HCT116 (cell line): ENCODE measurements around the gene IL17D. TPM values are rescaled to one million over a fixed set of nuclear protein-coding genes. Genes with fewer than 3 reads are reported as not detected.

Experiments
- ATAC-seq: fragments of 200-7000 bp; cut with Tn5 transposase; 2 replicates; pipeline ENCODE4 v1.9.1; 2020; ENCODE audit warnings: mild to moderate bottlenecking, moderate library complexity
- BruUV-seq: library from RNA; stranded (reverse); fragments of 400-500 nt; replicated peaks from 2 replicates; lab custom pipeline; 2021; lab: Mats Ljungman, UMichigan
- CTCF ChIA-PET: fragments of 300-600 bp; sonication (Branson Sonifier 250); formaldehyde crosslinking; loops from one replicate; lab custom pipeline; 2021; ENCODE audit warnings: antibody characterized with exemption; lab: Charles Lee
- POLR2A ChIA-PET: fragments of 300-600, 350-600 bp; sonication (Branson Sonifier 250); formaldehyde crosslinking; loops from one replicate; lab custom pipeline; 2021; ENCODE audit warnings: antibody characterized with exemption; lab: Charles Lee
- RAD21 ChIA-PET, 2 experiments: fragments of 300-600 bp; sonication (Branson Sonifier 250); formaldehyde crosslinking; loops; one replicate each; lab custom pipeline; 2023; ENCODE audit warnings: low total read pairs in 2 of 2; ENCODE audit not compliant: uncharacterized antibody in 2 of 2, unreplicated experiment in 2 of 2, low non-redundant PET in 1 of 2; lab: Charles Lee
- DNase-seq: peaks from one replicate; pipeline ENCODE4 v3.0.0-alpha.2; 2010; ENCODE audit warnings: low read depth, low spot score
- H2AFZ ChIP-seq: fragments of 200-600 bp; shearing (Covaris generic), sonication (generic); 2 replicates; pipeline ENCODE4 v1.6.1; 2017; ENCODE audit warnings: low read depth, mixed run types, mixed read lengths, antibody characterized with exemption, low read length; ENCODE audit not compliant: poor library complexity, severe bottlenecking
- H3K27ac ChIP-seq: 2 replicates; pipeline ENCODE4 v1.5.1; 2012; ENCODE audit warnings: low read depth, low read length
- H3K27me3 ChIP-seq: fragments of 200-600 bp; sonication (generic); 2 replicates; pipeline ENCODE4 v1.6.1; 2016; ENCODE audit warnings: mixed run types, low read length, mixed read lengths; ENCODE audit not compliant: insufficient read depth
- H3K36me3 ChIP-seq, 2 experiments: fragments of 200-500 bp in 1 of 2; fragments of 200-600 bp in 1 of 2; sonication (Bioruptor generic) in 1 of 2; sonication (generic) in 1 of 2; 2 replicates each; pipeline versions ENCODE4 v1.5.1 to v1.6.1; 2014 to 2016; ENCODE audit warnings: low read length in 2 of 2, inconsistent platforms in 1 of 2, mixed read lengths in 1 of 2, mixed run types in 1 of 2; ENCODE audit not compliant: insufficient read depth in 2 of 2, control insufficient read depth in 1 of 2
- H3K4me1 ChIP-seq, 2 experiments: fragments of 200-600 bp in 1 of 2; sonication (generic) in 1 of 2; 2 replicates each; pipeline versions ENCODE4 v1.5.1 to v1.6.1; 2012 to 2017; ENCODE audit warnings: low read length in 2 of 2, inconsistent platforms in 1 of 2, mild to moderate bottlenecking in 1 of 2, mixed read lengths in 1 of 2, mixed run types in 1 of 2, moderate library complexity in 1 of 2; ENCODE audit not compliant: insufficient read depth in 2 of 2, control insufficient read depth in 1 of 2
- H3K4me2 ChIP-seq: fragments of 200-600 bp; sonication (generic); 2 replicates; pipeline ENCODE4 v1.6.1; 2017; ENCODE audit warnings: mixed run types, low read length, mixed read lengths
- H3K4me3 ChIP-seq, 2 experiments: fragments of 200-600 bp in 1 of 2; sonication (generic) in 1 of 2; replicated peaks in 1 of 2; 2 replicates each; pipeline ENCODE4 v1.5.1; 2011 to 2016; ENCODE audit warnings: low read length in 2 of 2, control low read depth in 1 of 2, low read depth in 1 of 2, mild to moderate bottlenecking in 1 of 2, mixed read lengths in 1 of 2, mixed run types in 1 of 2
- H3K79me2 ChIP-seq: fragments of 200-600 bp; sonication (generic); 2 replicates; pipeline ENCODE4 v1.6.1; 2017; ENCODE audit warnings: mild to moderate bottlenecking, mixed run types, low read length, moderate library complexity, mixed read lengths; ENCODE audit not compliant: insufficient read depth
- H3K9ac ChIP-seq: fragments of 200-600 bp; sonication (generic); 2 replicates; pipeline ENCODE4 v1.6.1; 2016; ENCODE audit warnings: low read length, mixed read lengths
- H3K9me2 ChIP-seq: fragments of 200-600 bp; sonication (generic), shearing (Covaris generic); 2 replicates; pipeline ENCODE4 v1.6.1; 2017; ENCODE audit warnings: mixed run types, mild to moderate bottlenecking, moderate library complexity; ENCODE audit not compliant: insufficient read depth
- H3K9me3 ChIP-seq, 2 experiments: fragments of 200-500 bp in 1 of 2; fragments of 200-600 bp in 1 of 2; sonication (Bioruptor generic) in 1 of 2; sonication (generic) in 1 of 2; 2 replicates each; pipeline ENCODE4 v1.6.1; 2014 to 2017; ENCODE audit warnings: low read length in 2 of 2, mixed read lengths in 2 of 2, inconsistent platforms in 1 of 2, low read depth in 1 of 2, mild to moderate bottlenecking in 1 of 2, mixed run types in 1 of 2, moderate library complexity in 1 of 2; ENCODE audit not compliant: control insufficient read depth in 1 of 2, insufficient read depth in 1 of 2
- H4K20me1 ChIP-seq: fragments of 200-600 bp; sonication (generic), shearing (Covaris generic); 2 replicates; pipeline ENCODE4 v1.6.1; 2017; ENCODE audit warnings: mixed run types, mild to moderate bottlenecking, moderate library complexity; ENCODE audit not compliant: insufficient read depth
- CBX3 ChIP-seq: IDR thresholded peaks from 2 replicates; pipeline ENCODE4 v1.6.1; 2012; ENCODE audit warnings: low read depth
- CEBPB ChIP-seq: IDR thresholded peaks from 2 replicates; pipeline ENCODE4 v1.6.1; 2012; ENCODE audit warnings: low read depth
- CTCF ChIP-seq, 3 experiments: fragments of 200-600 bp in 1 of 3; sonication (generic) in 1 of 3; IDR thresholded peaks in 2 of 3; conservative IDR thresholded peaks in 1 of 3; 2 replicates each; pipeline ENCODE4 v1.5.1; 2012 to 2017; ENCODE audit warnings: low read depth in 2 of 3, low read length in 2 of 3, antibody characterized with exemption in 1 of 3, borderline replicate concordance in 1 of 3, control low read depth in 1 of 3, mild to moderate bottlenecking in 1 of 3, mixed read lengths in 1 of 3, mixed run types in 1 of 3, moderate library complexity in 1 of 3; ENCODE audit not compliant: insufficient read depth in 1 of 3
- EGR1 ChIP-seq: IDR thresholded peaks from 2 replicates; pipeline ENCODE4 v1.6.1; 2012; ENCODE audit warnings: low read depth
- ELF1 ChIP-seq: IDR thresholded peaks from 2 replicates; pipeline ENCODE4 v1.6.1; 2012; ENCODE audit warnings: low read depth, borderline replicate concordance
- EZH2 ChIP-seq: fragments of 200-600 bp; sonication (generic); IDR thresholded peaks from 2 replicates; pipeline ENCODE4 v1.6.1; 2017; ENCODE audit warnings: antibody characterized with exemption, mixed run types
- EZH2phosphoT487 ChIP-seq: fragments of 200-600 bp; IDR thresholded peaks from 2 replicates; pipeline ENCODE4 v1.6.1; 2018; ENCODE audit warnings: antibody characterized with exemption, borderline replicate concordance
- JUND ChIP-seq: IDR thresholded peaks from 2 replicates; pipeline ENCODE4 v1.6.1; 2012
- MAX ChIP-seq: IDR thresholded peaks from 2 replicates; pipeline ENCODE4 v1.6.1; 2012
- POLR2A ChIP-seq: IDR thresholded peaks from 2 replicates; pipeline ENCODE4 v1.7.0; 2011; ENCODE audit warnings: borderline replicate concordance; ENCODE audit not compliant: insufficient read depth, insufficient read length; ENCODE audit errors: extremely low read depth
- POLR2AphosphoS5 ChIP-seq: IDR thresholded peaks from 2 replicates; pipeline ENCODE4 v1.6.1; 2011; ENCODE audit warnings: mild to moderate bottlenecking, low read depth, low read length, moderate library complexity
- RAD21 ChIP-seq: IDR thresholded peaks from 2 replicates; pipeline ENCODE4 v1.6.1; 2012; ENCODE audit warnings: low read depth, mild to moderate bottlenecking
- REST ChIP-seq: IDR thresholded peaks from 2 replicates; pipeline ENCODE4 v1.6.1; 2012; ENCODE audit warnings: low read depth
- SIN3A ChIP-seq: IDR thresholded peaks from 2 replicates; pipeline ENCODE4 v1.6.1; 2012; ENCODE audit warnings: low read depth
- SP1 ChIP-seq: IDR thresholded peaks from 2 replicates; pipeline ENCODE4 v1.6.1; 2012; ENCODE audit warnings: low read depth
- TCF7L2 ChIP-seq: IDR thresholded peaks from 2 replicates; pipeline ENCODE4 v1.7.0; 2011; ENCODE audit warnings: borderline replicate concordance, inconsistent platforms; ENCODE audit not compliant: insufficient read depth, insufficient read length; ENCODE audit errors: extremely low read depth
- ZNF274 ChIP-seq: fragments of 200-500 bp; sonication (Bioruptor generic); IDR thresholded peaks from 2 replicates; pipeline ENCODE4 v1.6.1; 2014; ENCODE audit warnings: mild to moderate bottlenecking, low read depth, low read length, inconsistent platforms
- intact Hi-C: fragments of 100-400 bp; cut with micrococcal nuclease; formaldehyde crosslinking; loops from 2 replicates; pipeline ENCODE4 v1.10.0; 2022
- total RNA-seq: library from RNA; stranded (reverse); gene quantifications from one replicate; pipeline ENCODE4 v1.2.1, GENCODE V29; 2021; ENCODE audit not compliant: unreplicated experiment
- TF ChIP-seq, protein P1 (sequence below): IDR thresholded peaks from 2 replicates; pipeline ENCODE4 v1.6.1; 2012
- TF ChIP-seq, protein P2 (sequence below): IDR thresholded peaks from 2 replicates; pipeline ENCODE4 v1.6.1; 2011; ENCODE audit warnings: mild to moderate bottlenecking, low read length, moderate library complexity; ENCODE audit not compliant: insufficient replicate concordance; ENCODE audit errors: extremely low read depth

Gene IL17D
- total RNA-seq, 1 experiment from 2014 or later, result 0.25 TPM

DNA sequence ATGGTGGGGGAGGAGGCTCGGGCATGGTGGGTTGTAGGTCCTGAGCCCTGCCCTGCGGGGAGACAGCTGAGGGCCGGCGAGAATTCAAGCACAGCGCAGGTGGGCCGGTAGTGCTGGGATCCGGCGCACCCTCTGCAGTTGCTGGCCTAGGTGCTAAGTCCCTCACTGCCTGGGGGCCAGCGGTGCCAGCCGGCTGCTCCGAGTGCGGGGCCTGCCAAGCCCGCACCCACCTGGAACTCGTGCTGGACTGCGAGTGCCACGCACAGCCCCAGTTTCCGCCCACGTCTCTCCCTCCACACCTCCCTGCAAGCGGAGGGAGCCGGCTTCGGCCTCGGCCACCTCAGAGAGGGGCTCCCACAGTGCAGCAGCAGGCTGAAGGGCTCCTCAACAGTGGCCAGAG, 36.5 kb downstream of the IL17D start:
- intact Hi-C loops, result no loop called here
- Histone ChIP-seq H3K4me2 (no peak overlapping the region), H3K79me2 (no peaks in the 10 kb centered on the region), H4K20me1 (no peaks in the 10 kb centered on the region), H3K27ac (no peak overlapping the region), H3K36me3 (no peaks in the 10 kb centered on the region)
- BruUV-seq, result no TSS peak
- POLR2A ChIA-PET, result no interaction called here
- no peak for TF ChIP-seq POLR2A
- no peak for TF ChIP-seq ELF1
- no peak for TF ChIP-seq CEBPB
- TF ChIP-seq POLR2AphosphoS5, result no peak
- TF ChIP-seq EZH2phosphoT487, result no peak
- no peak for TF ChIP-seq EZH2
- TF ChIP-seq RAD21, result no peak
- TF ChIP-seq, protein P1, sequence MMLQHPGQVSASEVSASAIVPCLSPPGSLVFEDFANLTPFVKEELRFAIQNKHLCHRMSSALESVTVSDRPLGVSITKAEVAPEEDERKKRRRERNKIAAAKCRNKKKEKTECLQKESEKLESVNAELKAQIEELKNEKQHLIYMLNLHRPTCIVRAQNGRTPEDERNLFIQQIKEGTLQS, result no peak
- TF ChIP-seq TCF7L2, result no peak
- TF ChIP-seq MAX, result no peak
- TF ChIP-seq ZNF274, result no peak
- TF ChIP-seq JUND, result no peak
- no peak for TF ChIP-seq CTCF (IDR thresholded peaks at IDR 0.05 in 2 of 3, conservative IDR thresholded peaks at IDR 0.05 in 1 of 3; ENCODE audit: borderline replicate concordance in 1 of 3, insufficient read depth in 1 of 3, low read depth in 2 of 3, low read length in 2 of 3)
- TF ChIP-seq SIN3A, result no peak
- TF ChIP-seq SP1, result no peak
- TF ChIP-seq, protein P2, sequence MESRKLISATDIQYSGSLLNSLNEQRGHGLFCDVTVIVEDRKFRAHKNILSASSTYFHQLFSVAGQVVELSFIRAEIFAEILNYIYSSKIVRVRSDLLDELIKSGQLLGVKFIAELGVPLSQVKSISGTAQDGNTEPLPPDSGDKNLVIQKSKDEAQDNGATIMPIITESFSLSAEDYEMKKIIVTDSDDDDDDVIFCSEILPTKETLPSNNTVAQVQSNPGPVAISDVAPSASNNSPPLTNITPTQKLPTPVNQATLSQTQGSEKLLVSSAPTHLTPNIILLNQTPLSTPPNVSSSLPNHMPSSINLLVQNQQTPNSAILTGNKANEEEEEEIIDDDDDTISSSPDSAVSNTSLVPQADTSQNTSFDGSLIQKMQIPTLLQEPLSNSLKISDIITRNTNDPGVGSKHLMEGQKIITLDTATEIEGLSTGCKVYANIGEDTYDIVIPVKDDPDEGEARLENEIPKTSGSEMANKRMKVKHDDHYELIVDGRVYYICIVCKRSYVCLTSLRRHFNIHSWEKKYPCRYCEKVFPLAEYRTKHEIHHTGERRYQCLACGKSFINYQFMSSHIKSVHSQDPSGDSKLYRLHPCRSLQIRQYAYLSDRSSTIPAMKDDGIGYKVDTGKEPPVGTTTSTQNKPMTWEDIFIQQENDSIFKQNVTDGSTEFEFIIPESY, result no peak
- TF ChIP-seq EGR1, result no peak
- no peak for TF ChIP-seq CBX3
- no peak for TF ChIP-seq REST
- TF ChIP-seq, all 23 proteins: peak for 0
- Histone ChIP-seq H3K4me3 (no peak overlapping the region), H3K9ac (no peak overlapping the region), H3K27me3 (no peaks in the 10 kb centered on the region), H3K9me2 (no peaks in the 10 kb centered on the region), H2AFZ (no peak overlapping the region), H3K9me3 (no peaks in the 10 kb centered on the region), H3K4me1 (no peaks in the 10 kb centered on the region)
- ATAC-seq (no peak), DNase-seq (no peak)
- ChIA-PET CTCF (no interaction called here), RAD21 (no interaction called here)
